DND-41 (cell line): ENCODE results near the gene SCYGR3.

Source experiments
- EZH2 ChIP-seq: IDR thresholded peaks from 3 replicates; pipeline ENCODE4 v1.6.1; 2012; ENCODE audit warnings: borderline replicate concordance, low read depth, mild to moderate bottlenecking, moderate library complexity, low read length, inconsistent platforms; ENCODE audit not compliant: severe bottlenecking
- TF ChIP-seq, protein P1 (sequence below): IDR thresholded peaks from 2 replicates; pipeline ENCODE4 v1.5.1; 2012; ENCODE audit warnings: borderline replicate concordance, low read length, moderate library complexity, mild to moderate bottlenecking; ENCODE audit not compliant: poor library complexity, severe bottlenecking; ENCODE audit errors: extremely low read depth

DNA sequence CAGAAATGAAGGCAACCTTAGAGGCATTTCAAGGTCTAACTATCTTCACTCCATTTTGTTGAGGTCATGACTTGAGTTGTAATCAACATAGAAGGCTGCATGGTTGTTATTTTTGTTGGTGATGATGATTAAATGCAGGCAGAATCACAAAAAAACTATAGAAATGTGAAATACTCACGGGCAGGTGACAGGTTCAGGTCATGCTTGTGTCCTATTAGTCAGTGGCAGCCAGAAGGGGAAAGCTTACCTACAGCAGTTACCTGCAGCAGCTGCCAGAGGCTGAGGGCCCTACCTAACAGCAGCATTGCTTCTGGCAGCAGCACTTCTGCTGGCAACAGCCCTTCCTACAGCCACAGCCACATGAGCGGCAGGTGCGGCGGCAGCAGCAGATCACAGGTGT is 394 bp downstream of the SCYGR3 start:
- TF ChIP-seq, protein P1, sequence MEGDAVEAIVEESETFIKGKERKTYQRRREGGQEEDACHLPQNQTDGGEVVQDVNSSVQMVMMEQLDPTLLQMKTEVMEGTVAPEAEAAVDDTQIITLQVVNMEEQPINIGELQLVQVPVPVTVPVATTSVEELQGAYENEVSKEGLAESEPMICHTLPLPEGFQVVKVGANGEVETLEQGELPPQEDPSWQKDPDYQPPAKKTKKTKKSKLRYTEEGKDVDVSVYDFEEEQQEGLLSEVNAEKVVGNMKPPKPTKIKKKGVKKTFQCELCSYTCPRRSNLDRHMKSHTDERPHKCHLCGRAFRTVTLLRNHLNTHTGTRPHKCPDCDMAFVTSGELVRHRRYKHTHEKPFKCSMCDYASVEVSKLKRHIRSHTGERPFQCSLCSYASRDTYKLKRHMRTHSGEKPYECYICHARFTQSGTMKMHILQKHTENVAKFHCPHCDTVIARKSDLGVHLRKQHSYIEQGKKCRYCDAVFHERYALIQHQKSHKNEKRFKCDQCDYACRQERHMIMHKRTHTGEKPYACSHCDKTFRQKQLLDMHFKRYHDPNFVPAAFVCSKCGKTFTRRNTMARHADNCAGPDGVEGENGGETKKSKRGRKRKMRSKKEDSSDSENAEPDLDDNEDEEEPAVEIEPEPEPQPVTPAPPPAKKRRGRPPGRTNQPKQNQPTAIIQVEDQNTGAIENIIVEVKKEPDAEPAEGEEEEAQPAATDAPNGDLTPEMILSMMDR = no peak
- TF ChIP-seq EZH2 = no peak
